Lung (tissue), 12 donors: ENCODE data around the gene C2orf92. TPM values are rescaled to one million over a fixed set of nuclear protein-coding genes. Genes with fewer than 3 reads are reported as not detected.

Experiments used
- ATAC-seq: fragments of 200-7000 bp; cut with Tn5 transposase; one replicate; pipeline ENCODE4 v1.9.1; 2020; ENCODE audit warnings: moderate number of reproducible peaks; ENCODE audit not compliant: insufficient read depth, low FRiP score
- DNase-seq, 3 donors: peaks; one replicate each; pipeline ENCODE4 v3.0.0-alpha.2; 2013 to 2017
- H3K27ac ChIP-seq, 2 donors: one replicate each; pipeline ENCODE4 v1.5.1; 2013; ENCODE audit warnings: mild to moderate bottlenecking in 2 of 2, moderate library complexity in 2 of 2, control low read depth in 1 of 2, inconsistent platforms in 1 of 2, low read depth in 1 of 2, low read length in 1 of 2
- H3K27me3 ChIP-seq, 3 donors: one replicate each; pipeline ENCODE4 v1.5.1; 2013; ENCODE audit warnings: low read length in 2 of 3; ENCODE audit not compliant: control insufficient read depth in 3 of 3, insufficient read depth in 3 of 3
- H3K36me3 ChIP-seq, 4 donors: one replicate each; pipeline ENCODE4 v1.5.1; 2013; ENCODE audit warnings: low read length in 4 of 4, mild to moderate bottlenecking in 1 of 4, moderate library complexity in 1 of 4; ENCODE audit not compliant: control insufficient read depth in 4 of 4, insufficient read depth in 4 of 4
- H3K4me1 ChIP-seq, 5 donors: one replicate each; pipeline ENCODE4 v1.5.1; 2013; ENCODE audit warnings: low read length in 5 of 5, mild to moderate bottlenecking in 2 of 5, moderate library complexity in 1 of 5; ENCODE audit not compliant: control insufficient read depth in 5 of 5, insufficient read depth in 5 of 5
- H3K4me3 ChIP-seq: one replicate; pipeline ENCODE4 v1.5.1; 2013; ENCODE audit warnings: mild to moderate bottlenecking, control low read depth, moderate library complexity
- H3K9ac ChIP-seq, 2 donors: one replicate each; pipeline ENCODE4 v1.5.1; 2013; ENCODE audit warnings: low read length in 2 of 2, control low read depth in 1 of 2; ENCODE audit not compliant: insufficient read depth in 1 of 2
- H3K9me3 ChIP-seq, 4 donors: one replicate each; pipeline ENCODE4 v1.5.1; 2013; ENCODE audit warnings: low read length in 3 of 4, mild to moderate bottlenecking in 1 of 4, moderate library complexity in 1 of 4; ENCODE audit not compliant: control insufficient read depth in 4 of 4, insufficient read depth in 3 of 4
- CTCF ChIP-seq: IDR thresholded peaks from 2 replicates; pipeline ENCODE4 v1.5.1; 2012; ENCODE audit warnings: mild to moderate bottlenecking; ENCODE audit errors: control extremely low read depth, extremely low read depth
- WGBS, 2 donors: extraction: QIAGEN DNeasy Blood & Tissue Kit; methylation state at CpG; one replicate each; pipeline ENCODE4 v1.1.7; 2013; 5-methylcytosine and 5-hydroxymethylcytosine counted together
- polyA plus RNA-seq, 2 donors: library from polyadenylated mRNA; stranded (reverse); fragments of 200-250 nt; gene quantifications; one replicate each; pipeline ENCODE4 v1.2.1, GENCODE V29; 2013
- total RNA-seq, 2 donors: library from RNA; depleted of rRNA in 1 of 2; stranded (reverse); fragments of >200 nt in 1 of 2; gene quantifications; one replicate each; pipeline ENCODE4 v1.2.1, GENCODE V29; 2014 to 2021
- donor health status: control.
- donor health status: control.
- donor health status: Bipolar disorder and iron deficiency.
- donor health status: healthy.
- donor health status: DM: yes; HTN: yes; CAD: no.

C2orf92 gene
- total and polyA plus RNA-seq, 4 donors, result 1.8 to 19.0 (median 14.2) TPM

GRCh38 chr2:97661927-97662326, 7.6 kb upstream of the C2orf92 start:
- no peak for ATAC-seq
- WGBS, 2 donors, result 87 to 88% methylated on average over 6 of the region's 6 CpGs
- Histone ChIP-seq H3K9ac (no peak overlapping the region), H3K4me3 (no peak overlapping the region), H3K36me3 (peaks cover 0 to 30% (median 10%) of the 10 kb centered on the region in 4 donors), H3K4me1 (peaks cover 3 to 12% (median 7%) of the 10 kb centered on the region in 5 donors), H3K27ac (peak overlapping the region; percentile 0 to 96), H3K9me3 (no peaks in the 10 kb centered on the region), H3K27me3 (no peaks in the 10 kb centered on the region)
- no peak for DNase-seq
- no peak for TF ChIP-seq CTCF

- Histone ChIP-seq H3K4me3 (peak overlapping the region; percentile 22), H3K9ac (peak overlapping the region; percentile 42 to 43), H3K4me1 (peaks cover 3 to 12% (median 7%) of the 10 kb centered on the region in 5 donors), H3K27ac (peak overlapping the region; percentile 96 to 99), H3K9me3 (no peaks in the 10 kb centered on the region), H3K27me3 (no peaks in the 10 kb centered on the region), H3K36me3 (peaks cover 0 to 25% (median 8%) of the 10 kb centered on the region in 4 donors)
- no peak for ATAC-seq
- 29 to 38% methylated on average over 12 of the region's 12 CpGs for WGBS, 2 donors
- TF ChIP-seq CTCF, result no peak
- no peak for DNase-seq
These were observed 7.1 kb upstream of the C2orf92 start for GRCh38 chr2:97662386-97662894.

- WGBS, 2 donors, result 1% methylated on average over 22 to 24 of the region's 24 CpGs
- DNase-seq (peak; percentile 76 to 79 (median 77)), ATAC-seq (peak; percentile 12)
- peaks cover 0 to 20% (median 8%) of the 10 kb centered on the region in 4 donors for H3K36me3 ChIP-seq
- H3K4me1 ChIP-seq, result peaks cover 3 to 12% (median 7%) of the 10 kb centered on the region in 5 donors
- no peaks in the 10 kb centered on the region for H3K9me3 ChIP-seq
- H3K27ac ChIP-seq, result peak overlapping the region; percentile 96 to 99
- no peaks in the 10 kb centered on the region for H3K27me3 ChIP-seq
- H3K4me3 ChIP-seq, result peak overlapping the region; percentile 76
- no peak for TF ChIP-seq CTCF
- H3K9ac ChIP-seq, result peak overlapping the region; percentile 42 to 43
These were observed 6.5 kb upstream of the C2orf92 start for GRCh38 chr2:97662895-97663625.
